Liver (tissue), 3 donors: ENCODE measurements around the gene RASSF1.

Experiments used
- ATF3 ChIP-seq: IDR thresholded peaks from 2 replicates; pipeline ENCODE4 v1.6.1; 2016; ENCODE audit warnings: antibody characterized with exemption
- CTCF ChIP-seq: fragments of 150-350 bp; IDR thresholded peaks from 2 replicates; pipeline ENCODE4 v1.5.1; 2017; ENCODE audit warnings: improper control_type of control experiment, low read depth, low read length; ENCODE audit not compliant: missing input control
- EGR1 ChIP-seq, 2 donors: IDR thresholded peaks; 2 replicates each; pipeline ENCODE4 v1.6.1; 2016 to 2018; ENCODE audit warnings: antibody characterized with exemption in 2 of 2, low read depth in 2 of 2
- GABPA ChIP-seq, 2 donors: IDR thresholded peaks in 1 of 2; conservative IDR thresholded peaks in 1 of 2; 2 replicates each; pipeline ENCODE4 v1.6.1; 2016; ENCODE audit warnings: antibody characterized with exemption in 2 of 2, mild to moderate bottlenecking in 1 of 2, moderate library complexity in 1 of 2
- MAX ChIP-seq: IDR thresholded peaks from 2 replicates; pipeline ENCODE4 v1.6.1; 2016; ENCODE audit warnings: antibody characterized with exemption
- REST ChIP-seq: IDR thresholded peaks from 2 replicates; pipeline ENCODE4 v1.6.1; 2016; ENCODE audit warnings: antibody characterized with exemption, mild to moderate bottlenecking
- donor health status: healthy.
- donor health status: healthy.

- TF ChIP-seq ATF3 (no peak), REST (no peak), CTCF (peak; percentile 84), GABPA (IDR thresholded peaks at IDR 0.05 in 1 of 2, conservative IDR thresholded peaks at IDR 0.05 in 1 of 2) (no peak), MAX (no peak), EGR1 (IDR thresholded peaks at IDR 0.05; ENCODE audit: low read depth in 2 of 2) (no peak)
Measured at GRCh38 chr3:50324351-50325112, 16.1 kb downstream of the RASSF1 start.
